Testis (tissue), 2 donors: ENCODE data around the gene MMP7.

Source experiments
- CTCF ChIP-seq, 3 experiments: fragments of 450-650 bp in 2 of 3; fragments of 200-600 bp in 1 of 3; sonication (generic) in 1 of 3; IDR thresholded peaks; one replicate each; pipeline ENCODE4 v1.5.1; 2016 to 2019; ENCODE audit warnings: antibody characterized with exemption in 3 of 3, mild to moderate bottlenecking in 2 of 3, moderate library complexity in 1 of 3
- POLR2A ChIP-seq: fragments of 450-650 bp; IDR thresholded peaks from one replicate; pipeline ENCODE4 v1.6.1; 2017; ENCODE audit warnings: antibody characterized with exemption, mild to moderate bottlenecking, moderate library complexity

- TF ChIP-seq CTCF (IDR thresholded peaks at IDR 0.05) (no peak), POLR2A (no peak)
Measured at GRCh38 chr11:102521121-102521520, 9.4 kb downstream of the MMP7 start.
